ENCODE results near the gene ZNF22.
A peak's percentile ranks its signal among the peaks of the same experiment; 100 is the strongest.

The ZNF22 gene

DNA sequence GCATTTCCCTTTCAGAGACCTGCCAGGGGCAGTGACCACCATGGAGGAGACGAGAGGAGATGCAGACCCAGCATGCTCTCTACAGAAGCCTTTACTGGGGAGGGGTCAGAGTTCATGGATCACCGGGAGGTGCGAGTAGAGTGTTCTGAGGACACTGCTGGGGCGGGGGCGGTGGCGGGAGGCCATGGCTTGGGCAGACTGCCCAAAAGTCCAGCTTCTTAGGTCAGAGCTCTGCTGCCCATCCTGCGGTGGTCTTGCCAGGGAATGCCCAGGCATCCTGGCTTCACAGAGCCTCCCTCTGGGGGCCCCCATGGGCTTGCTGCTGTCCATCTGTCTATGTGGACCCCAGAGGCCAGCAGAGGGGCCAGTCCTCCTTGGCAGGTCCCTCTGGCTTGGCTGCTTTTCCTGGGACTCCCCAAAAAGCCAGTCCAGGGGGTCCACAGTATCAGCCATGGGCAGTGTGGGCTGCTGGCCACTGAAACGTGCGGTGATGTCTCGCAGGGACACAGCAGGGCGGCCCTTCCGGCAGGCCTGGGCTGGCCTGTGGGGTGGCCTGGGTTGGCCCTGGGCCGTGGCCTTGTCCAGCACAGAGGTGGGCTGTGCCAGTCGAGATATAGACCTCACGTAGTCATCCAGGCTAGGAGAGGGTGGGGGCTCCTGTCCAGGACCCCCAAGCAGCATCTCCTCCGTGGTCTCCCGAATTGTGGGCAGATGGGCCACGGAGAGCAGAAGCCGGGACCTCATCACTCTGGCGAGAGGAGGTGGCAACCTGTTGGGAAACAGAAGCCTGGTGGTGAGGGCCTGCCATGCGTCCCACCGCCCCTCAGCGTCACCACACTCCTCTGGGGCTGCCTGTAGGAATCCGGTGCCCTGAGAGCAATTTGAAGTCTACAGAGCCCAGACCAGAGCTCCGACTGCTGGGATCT lies 23.2 kb upstream of the ZNF22 start:
- DNase-seq (ENCODE audit: low read depth): no peak

DNA sequence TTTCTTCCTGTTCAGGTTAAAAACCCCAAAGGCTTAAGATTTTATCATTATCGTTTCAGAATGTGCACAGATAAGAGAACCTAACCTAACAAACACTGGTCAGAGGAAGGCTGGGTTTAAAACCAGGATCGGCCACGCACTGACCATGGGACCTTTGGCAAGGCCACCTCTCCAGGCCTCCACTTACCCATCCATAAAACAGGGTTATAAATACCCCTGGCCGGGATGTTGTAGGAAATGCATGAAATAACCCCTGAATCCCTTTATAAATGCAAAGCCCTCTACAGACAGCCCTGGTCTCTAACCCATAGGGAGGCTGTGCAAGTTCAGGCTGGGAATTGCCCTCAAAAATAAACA lies 22.5 kb upstream of the ZNF22 start:
- no peak for DNase-seq (ENCODE audit: low read depth)

DNA sequence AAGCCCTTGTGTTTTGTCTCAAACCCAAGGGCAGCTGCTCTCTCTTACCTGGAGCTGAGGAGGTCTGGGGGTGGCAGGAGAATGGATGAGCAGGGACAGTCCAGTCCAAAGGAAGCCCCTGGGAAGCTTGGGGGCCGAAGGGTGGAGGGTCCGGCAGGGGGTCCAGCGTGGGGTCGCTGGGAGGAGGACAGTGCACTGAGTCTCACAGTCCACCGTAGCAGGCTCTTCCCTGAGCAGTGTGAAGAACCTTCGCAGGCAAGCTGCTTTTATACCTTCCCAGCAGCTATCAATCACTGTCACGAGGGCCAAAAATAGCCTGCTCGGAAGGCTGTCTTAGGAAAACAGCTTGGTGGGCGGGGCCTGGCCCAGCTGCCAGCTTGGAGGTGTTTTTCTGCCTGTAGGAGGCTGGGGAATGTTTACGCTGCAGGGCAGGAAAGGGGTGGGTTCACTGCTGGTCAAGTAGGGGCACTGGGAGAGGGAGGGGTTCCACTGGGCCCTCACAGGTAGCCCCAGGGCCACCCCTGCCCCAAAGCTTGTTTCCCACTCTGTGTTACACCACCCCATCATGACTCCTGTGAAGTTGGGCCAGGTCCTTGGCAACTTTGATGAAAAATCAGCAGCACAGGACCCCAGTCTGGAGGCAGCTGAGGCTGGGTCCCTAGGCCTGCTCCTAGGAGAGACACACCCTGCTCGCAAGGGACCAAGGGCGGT lies 22.0 kb upstream of the ZNF22 start, which contains the start of gene DEPP1:
DEPP1 (minus strand) TSS at position 240 of the 711 bp plus-strand sequence. CDS start 779 bp downstream, outside the sequence.
- DNase-seq (ENCODE audit: low read depth): peak; percentile 94

DNA sequence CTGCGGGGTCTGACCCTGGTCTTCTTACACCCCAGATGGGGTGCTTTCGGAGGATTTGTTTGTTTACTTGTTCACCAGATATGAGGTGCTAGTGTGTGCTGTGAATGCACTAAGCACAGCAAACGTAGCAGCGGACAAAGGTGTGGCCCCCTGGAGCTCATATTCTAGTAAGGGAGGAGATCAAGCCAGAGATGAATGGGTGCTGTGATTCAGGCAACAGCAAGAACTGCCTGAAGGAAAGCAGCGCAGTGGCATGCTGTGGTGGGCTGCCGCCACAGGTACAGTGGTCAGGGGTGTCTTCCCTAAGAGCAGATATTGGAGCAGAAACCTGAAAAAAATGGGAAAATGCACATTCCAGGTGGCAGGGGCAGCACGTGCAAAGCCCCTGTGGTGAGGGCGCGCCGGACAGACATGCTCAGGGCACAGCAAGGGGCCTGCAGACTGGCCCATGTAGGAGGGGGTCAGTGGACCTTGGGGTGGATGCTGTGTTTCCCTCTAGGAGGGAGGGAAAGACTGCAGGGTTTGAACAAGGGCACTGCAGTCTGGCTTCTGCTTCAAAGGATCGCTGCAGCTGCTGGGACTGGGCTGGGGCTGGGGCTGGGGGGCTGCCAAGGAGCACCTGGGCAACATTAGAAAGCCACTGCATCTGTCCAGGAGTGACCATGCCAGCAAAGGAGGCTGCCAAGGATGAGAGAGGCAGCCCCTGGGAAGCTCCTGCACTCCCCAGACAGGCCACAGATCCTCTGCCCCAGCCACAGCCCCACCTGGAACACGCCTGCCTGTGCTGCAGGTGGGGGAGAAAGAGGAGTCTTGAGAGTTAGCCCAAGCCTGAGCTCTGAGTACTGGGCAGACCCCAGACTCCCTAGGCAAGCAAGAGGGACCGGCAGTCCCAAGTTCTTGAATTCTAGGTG lies 21.2 kb upstream of the ZNF22 start:
- no peak for DNase-seq (ENCODE audit: low read depth)

DNA sequence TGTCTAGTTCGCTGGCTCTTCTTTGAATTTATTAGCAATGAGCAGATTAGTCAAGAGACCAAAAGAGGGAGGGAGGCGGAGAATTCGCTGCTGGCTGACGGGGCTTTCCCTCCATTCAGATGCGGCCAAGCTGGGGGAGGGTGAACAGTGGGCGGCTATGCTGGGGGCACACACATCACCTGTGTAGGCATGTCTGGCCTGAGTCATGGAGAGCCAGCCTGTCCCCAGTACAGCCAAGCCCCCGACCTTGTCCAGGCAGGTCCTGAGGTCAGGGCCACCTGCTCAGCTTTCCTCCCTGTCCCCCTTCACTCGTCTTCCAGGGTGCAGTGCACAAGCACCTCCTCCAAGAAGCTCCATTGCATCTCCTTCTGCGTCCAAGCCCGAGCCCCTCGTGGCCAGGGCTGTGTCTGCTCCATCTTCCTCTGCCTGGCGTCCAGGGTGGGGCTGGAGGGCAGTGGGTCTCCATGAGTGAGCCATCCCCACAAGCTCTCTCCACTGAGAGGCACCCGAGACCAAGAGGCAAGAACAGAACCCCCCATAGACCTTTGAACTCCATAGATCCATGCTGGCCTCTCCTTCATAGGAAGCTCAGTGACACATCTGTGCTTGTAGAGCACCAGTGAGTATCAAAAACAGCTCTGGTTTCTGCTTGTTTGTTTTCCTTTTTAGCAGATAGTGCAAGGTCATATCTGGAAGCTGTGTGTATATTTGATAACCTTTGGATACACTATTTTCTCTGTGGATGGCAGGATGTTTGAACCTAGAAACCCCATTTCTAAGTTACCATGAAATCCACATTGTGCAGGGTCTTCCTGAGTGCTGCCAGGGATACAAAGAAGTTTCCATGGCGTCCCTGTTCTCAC lies 20.2 kb upstream of the ZNF22 start:
- no peak for DNase-seq (ENCODE audit: low read depth)

DNA sequence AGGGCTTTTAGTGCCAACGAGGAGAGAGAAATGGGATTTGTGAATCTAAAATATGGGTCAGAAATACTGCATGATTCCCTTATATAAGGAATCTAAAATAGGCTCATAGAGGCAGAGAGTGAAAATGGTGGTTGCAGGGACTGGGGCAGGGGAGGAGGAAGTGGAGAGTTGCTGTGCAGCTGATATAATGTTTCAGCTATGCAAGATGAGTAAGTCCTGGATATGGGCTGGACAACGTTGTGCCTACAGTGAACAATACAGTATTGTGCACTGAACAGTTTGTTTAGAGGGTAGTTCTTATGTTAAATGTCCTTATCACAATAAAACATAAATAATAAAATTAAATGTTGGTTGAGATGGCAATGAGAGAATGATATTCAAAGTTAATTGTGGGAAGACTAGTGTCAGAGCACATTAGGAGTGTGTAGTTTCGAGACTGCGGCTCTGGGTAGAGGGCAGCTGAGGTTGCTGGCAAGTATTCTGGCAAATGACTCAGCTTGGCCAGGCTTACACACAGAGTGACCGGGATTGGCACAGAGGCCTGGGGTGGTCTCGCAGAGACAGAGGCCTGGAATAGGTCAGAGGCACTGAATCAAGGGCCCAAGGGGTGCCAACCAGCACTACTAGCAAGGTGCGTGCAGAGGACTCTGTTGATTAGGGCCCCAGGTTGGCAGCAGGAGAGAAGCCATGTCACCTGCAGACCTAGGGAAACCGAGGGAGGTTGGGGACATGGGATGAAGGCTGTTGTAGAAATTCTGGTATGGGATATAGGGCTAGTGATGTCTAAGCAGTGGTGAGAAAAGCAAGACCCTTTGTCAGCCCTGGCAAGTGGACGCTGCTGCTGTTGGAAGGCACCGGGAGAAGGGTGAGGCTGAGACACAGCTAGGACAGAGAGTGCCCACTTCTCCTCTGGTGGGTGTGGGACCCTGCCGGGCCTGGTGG lies 19.3 kb upstream of the ZNF22 start:
- DNase-seq (ENCODE audit: low read depth): peak; percentile 91

DNA sequence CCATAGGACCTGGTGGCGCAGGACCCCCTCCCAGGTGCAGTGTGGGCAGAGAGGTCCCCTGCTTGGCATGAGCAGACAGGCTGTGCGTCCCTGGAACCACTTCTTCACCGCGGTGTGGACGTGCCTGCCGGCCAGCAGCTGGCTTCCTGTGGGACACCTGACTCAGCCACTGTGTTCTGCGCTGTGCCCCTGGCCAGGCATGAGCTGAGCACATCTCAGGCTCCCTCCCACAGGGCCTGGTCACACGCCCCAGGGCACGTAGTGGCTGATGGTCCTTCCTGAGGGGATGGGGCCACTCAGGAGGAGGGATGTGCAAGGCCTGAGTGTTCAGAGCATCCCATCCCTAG lies 18.6 kb upstream of the ZNF22 start:
- DNase-seq (ENCODE audit: low read depth): no peak

DNA sequence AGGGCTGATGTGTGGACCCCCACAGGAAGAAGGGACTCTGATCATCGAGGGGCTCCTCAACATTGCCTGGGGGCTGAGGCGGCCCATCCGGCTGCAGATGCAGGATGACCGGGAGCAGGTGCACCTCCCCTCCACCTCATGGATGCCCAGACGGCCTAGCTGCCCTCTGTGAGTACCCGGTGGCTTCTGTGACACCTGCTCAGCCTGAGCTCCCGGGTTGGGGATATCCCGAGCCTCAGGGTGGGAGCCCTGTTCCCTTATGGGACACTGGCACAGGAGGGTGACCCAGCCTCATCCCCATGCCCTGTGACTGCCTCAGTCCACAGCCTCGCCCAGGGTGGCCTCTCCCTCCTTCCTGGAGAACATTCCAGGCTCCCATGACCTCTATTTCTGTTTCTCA lies 18.2 kb upstream of the ZNF22 start:
- DNase-seq (ENCODE audit: low read depth): no peak

DNA sequence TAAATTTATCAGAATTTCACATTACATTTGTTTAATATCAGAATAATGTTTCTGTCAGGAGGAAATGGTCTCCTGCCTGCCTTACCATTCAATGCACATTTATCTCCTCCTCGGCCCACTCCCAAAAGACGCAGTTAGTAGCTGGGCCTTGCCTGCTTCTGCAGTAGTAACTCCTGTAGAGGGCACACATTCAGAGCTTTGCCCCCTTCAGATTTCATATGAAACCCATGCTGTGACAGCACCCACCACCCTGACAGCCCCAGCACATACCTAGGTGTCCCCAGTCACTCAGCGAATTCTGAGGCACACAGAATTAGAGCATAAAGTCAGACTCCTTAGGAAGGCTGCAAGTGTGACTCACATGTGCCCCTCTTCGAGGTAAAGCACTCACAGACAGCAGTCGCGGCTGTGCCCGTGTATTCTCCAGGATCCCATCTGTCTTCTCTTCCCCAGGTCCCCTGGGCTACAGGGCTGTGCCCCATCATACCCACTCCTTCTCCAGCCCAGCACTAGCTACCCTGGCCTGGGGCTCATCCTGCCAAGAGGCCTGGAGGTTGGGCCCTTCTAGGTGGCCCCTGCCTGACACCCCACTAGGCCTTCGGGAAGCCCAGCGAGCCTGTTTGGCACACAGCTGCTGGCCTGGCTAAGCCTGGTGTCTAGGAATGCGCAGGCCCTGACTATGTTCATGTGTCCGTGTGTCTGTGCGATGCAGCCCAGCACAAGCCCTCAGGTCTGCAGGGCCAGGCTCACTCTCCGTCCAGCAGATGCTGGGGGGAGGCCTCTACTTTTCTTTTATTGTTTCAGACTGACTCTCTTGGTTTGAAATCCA lies 17.4 kb upstream of the ZNF22 start:
- DNase-seq (ENCODE audit: low read depth): no peak

DNA sequence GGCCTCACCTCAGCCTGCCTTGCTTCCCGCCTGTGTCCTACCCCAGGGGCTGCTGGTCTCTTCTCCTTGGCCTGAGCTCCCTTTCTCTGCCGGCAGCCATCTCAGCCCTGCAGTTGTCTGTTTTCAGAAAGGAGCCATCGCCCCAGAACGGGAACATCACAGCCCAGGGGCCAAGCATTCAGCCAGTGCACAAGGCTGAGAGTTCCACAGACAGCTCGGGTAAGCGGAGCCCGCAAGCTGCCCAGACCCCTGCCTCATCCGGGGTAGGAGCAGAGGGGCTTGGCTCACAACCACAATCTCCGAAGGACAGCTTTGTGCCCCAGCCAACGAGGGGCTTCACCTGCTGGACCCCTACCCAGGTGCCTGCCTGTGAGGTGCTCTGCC lies 16.8 kb upstream of the ZNF22 start:
- DNase-seq (ENCODE audit: low read depth): no peak

DNA sequence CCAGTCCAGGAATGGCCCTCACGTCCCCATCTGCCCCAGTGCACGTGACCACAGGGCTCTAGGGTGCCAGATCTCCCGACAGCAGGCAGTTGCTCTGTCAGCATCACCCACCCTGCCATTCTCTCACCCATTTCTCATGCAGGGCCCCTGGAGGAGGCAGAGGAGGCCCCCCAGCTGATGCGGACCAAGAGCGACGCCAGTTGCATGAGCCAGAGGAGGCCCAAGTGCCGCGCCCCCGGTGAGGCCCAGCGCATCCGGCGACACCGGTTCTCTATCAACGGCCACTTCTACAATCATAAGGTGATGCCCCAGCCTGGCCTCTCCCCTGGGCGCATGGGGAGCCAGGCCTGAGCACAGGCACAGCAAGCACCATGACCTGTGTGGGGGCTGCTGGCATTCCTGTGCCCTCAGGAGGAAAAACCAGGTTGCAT lies 16.0 kb upstream of the ZNF22 start:
- no peak for DNase-seq (ENCODE audit: low read depth)

DNA sequence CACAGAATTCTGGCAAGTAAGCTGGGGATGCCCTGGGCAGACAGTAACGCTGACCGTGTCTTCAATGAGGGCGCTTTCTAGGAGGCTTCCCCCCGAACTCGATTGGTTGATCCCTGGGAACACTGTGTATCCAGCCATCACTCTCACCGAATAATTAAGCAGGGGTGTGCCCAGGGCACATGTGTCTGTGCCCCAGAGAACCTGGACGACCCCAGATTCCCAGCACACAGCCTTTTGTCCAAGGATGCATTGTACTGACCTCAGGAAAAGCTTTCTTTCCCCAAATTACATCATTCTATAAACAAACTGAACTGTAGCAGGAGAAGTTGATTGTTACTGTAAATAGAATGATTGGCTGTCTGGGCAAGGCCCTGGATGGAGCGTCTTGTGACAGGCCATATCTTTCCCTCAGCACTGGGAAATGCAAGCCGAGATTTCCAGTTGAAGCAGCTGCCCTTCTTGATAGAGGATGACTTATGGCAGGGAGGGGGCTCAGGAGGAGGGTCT lies 15.5 kb upstream of the ZNF22 start:
- DNase-seq (ENCODE audit: low read depth): peak; percentile 61

DNA sequence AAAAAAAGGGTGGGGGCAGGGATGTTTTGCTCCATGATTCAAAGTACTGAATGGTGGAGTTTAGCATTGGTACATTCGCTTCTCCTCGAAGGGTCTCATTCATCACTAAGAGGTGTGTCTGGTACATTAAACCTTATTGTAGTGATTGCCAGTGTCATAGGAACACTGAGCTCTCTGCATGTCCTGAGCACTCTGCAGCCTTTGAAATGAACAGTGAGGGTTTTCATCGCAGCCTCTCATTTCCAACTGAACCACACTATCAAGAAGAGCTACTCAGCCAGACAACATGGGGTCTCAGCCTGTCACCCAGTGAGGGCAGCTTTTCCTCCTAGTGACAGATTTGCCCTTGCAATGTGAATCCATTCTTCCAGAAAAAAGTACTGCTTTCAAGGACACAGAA lies 14.5 kb upstream of the ZNF22 start:
- no peak for DNase-seq (ENCODE audit: low read depth)

DNA sequence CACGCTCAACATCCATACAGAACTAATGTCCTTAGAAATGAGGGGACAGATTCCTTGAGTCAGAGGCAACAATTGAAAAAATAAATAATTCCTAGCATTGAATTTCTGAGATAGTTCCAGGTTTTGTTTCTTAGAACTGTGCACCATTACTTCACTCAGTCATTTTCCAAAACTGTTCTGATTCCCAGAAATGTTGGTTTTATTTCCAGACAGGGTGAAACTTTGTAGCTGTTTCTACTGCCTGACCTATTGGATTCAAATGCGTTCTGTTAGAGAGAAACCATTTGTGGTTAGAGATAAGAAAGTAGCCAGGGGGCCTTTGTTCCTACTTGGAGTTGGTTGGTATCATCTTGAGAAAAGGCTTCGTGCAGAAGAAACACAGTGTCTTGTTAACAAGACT lies 14.1 kb upstream of the ZNF22 start:
- DNase-seq (ENCODE audit: low read depth): peak; percentile 61

DNA sequence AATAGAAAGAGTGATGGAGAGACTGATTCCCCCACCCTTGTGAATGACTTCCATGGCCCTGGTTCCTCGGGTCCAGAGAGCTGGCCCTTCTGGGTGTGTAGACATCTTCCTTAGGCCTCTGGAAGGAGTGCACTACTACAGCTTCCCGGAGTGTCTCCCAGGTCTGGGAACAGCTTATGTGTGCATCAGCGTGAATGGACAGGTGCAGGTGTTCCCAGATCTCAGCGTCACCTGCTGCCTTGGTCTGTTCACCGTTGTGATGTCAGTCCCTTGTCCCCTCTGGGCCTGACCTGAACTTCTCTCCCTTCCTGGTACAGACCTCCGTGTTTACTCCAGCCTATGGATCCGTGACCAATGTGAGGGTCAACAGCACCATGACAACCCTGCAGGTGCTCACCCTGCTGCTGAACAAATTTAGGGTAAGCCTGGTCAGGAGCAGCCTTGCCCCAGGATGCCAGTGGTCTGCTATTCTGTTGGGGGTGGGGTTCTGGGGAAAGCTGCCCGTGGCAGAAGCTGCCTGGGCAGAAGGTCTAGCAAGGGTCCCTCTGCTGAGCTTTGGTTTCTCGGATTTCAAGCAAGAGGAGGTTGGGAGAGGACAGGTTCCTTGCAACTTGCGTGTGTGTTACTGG lies 11.7 kb upstream of the ZNF22 start:
- DNase-seq (ENCODE audit: low read depth): no peak

DNA sequence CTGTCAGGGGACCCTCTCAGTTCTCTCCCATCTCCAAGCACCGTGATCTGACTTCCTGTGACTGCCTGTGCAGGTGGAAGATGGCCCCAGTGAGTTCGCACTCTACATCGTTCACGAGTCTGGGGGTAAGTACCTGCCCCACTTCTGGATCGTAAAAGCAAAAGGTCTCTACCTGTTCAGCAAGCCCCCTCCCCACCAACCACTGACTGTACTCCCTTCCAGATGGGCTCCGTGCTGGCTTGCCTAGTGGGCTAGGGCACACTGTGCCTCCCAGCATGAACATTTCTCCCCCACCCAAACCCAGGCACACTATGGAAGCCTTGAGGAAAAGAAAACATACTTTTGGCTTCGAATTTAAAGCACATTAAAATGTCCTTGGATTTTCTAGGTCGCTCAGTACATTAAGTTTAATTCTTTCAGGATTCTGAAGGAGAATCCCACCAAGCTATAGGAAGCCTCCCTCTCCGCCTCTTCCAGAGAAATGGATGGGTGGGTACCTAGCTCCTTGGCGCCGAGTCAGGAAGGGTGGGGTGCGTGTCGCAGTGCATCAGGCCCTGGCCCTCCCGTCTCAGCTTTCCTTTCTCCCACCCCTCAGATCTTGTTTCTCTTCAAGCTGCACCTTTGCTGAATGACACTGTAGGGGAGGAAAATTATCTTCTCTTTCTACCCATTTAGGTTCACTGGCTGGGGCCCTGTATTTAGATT lies 11.0 kb upstream of the ZNF22 start:
- DNase-seq (ENCODE audit: low read depth): no peak

DNA sequence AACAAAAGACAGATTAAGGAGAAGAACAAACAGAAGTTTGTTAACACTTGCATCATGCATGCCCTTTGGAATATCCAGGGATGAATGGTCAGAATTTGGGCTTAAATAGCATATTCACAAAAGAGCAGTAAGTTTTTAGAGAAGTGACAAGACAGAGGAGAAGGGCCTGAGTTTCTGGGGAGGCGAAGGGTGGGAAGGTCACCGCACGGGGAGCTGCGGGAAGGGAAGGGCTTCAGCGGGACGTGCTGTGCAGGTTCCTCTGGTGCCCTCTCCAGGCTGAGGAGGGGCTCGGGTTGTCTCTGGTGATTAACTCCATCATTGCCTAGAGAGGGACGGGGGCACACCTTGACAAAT lies 10.4 kb upstream of the ZNF22 start:
- DNase-seq (ENCODE audit: low read depth): no peak

DNA sequence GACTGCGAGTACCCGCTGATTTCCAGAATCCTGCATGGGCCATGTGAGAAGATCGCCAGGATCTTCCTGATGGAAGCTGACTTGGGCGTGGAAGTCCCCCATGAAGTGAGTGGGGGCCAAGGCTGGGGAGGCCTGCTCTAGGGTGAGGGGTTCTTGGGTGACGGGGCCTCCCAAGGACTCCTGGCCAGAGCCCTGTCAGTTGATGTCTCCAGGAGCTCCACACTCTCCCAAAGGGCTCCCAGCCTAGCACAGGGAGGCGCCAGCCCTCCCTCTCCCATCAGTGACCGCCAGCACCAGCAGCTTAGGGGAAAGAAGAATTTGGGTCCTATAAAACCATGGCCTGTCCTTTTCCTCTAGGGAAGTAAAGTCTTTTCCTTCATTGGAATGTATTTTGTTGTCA lies 9.8 kb upstream of the ZNF22 start:
- no peak for DNase-seq (ENCODE audit: low read depth)
